GM18867 (cell line): Measurements from ENCODE around the gene ADAMTS12.

ENCODE experiments used
- ATAC-seq: cut with Tn5 transposase; IDR thresholded peaks from one replicate; pipeline ENCODE4 v1.9.1; 2021; ENCODE audit warnings: mild to moderate bottlenecking, moderate library complexity; ENCODE audit not compliant: unreplicated experiment

The ADAMTS12 gene

GRCh38 chr5:33611877-33612276, 279.9 kb downstream of the ADAMTS12 start:
- ATAC-seq = no peak

DNA sequence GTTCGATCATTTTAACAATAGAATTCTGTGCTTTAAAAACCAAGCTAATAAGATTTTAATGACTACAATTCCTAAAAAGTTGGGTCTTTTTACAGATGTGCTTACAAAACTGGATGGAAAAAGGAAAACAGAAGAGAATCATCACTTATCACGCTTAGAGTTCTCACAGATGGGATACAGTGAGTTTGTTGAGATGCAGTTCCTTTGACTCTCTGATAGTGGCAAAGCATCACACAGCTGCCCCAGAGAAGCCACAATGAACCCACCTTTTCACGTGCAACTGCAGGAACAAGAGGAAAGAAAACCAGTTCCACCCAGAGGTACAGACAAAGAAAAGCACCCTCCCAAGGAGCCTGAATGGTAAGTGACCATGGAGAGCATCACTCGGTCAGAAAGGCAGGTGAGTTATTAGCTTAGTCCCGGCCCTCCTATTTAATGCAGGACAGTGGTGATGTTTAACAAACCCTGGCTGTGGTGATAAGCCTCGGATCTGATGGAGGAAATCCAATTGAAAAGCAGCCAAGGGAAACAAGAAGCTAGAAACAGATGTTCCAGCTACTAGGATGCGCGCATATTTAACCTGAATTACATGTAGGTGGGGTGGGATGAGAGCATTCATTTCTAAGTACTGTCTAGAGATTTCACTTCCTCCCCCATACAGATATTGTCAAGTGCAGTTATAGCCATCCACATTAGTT, 283.3 kb downstream of the ADAMTS12 start:
- no peak for ATAC-seq

DNA sequence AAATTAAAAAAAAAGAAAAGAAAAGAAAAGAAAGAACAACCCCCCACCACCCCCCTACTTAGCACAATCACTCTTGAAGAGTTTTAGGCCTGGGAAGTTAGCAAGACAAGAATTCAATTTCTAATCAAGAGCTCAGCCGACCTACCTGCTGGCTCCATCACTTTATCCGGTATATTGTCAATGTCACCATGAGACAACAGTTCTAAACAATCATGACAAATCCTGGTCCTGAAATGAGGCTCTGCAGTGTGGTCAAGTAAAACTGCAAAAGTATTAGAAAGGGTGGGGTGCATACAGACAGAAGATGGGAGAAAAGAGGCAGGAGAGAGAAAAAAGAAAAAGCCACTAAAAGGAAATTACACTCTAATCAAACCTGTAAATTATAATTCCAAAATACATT, 287.3 kb downstream of the ADAMTS12 start:
- ATAC-seq = no peak

DNA sequence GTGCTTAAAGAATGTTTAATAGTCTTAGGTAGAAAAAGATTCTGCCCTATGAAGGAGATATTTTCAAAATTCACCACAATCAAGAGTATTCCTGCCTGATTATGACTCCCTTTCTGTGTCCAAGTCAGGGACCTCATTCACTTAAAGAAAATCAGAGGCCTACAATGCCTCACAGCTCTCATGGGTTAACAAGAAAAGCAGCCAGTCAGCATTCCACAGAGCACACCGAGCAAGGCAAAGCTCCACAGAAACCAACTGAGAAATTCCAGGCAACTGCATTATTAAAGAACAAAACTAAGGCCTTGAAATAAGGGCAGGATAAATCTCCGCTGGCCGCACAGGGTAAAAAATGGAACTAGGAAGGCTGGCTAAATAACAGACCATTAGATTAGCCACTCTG, 289.9 kb downstream of the ADAMTS12 start:
- no peak for ATAC-seq

DNA sequence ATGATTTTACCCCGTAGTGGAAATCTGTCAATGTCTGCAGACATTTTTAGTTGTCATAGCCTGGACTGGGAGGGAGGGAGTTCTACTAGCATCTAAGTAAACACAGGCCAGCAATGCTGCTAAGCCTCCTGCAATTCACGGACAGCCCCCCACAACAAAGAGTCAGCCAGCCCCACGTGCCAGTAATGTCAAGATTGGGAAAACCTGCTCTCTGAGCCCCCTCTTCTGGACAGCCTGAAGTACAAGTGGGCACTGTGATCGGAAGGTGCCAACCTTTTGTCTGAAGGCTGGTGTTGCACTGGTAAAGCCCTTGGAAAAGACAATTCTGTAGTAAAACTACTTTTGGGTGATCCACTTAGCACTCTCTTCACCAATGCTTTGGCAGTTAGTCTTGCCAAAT, 296.5 kb downstream of the ADAMTS12 start:
- ATAC-seq = no peak

DNA sequence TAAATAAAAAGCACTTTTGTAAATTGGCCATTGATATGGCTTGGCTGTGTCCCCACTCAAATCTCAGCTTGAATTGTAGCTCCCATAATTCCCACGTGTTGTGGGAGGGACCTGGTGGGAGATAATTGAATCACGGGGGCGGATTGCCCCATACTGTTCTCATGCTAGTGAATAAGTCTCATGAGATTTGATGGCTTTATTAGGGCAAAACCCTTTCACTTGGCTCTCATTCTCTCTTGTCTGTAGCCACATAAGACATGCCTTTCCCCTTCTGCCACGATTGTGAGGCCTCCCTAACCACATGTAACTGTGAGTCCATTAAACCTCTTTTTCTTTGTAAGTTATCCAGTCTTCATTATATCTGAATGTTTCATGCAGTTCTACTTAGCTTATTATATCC, 297.8 kb downstream of the ADAMTS12 start:
- ATAC-seq = no peak

- ATAC-seq = no peak
These were observed 299.5 kb downstream of the ADAMTS12 start for GRCh38 chr5:33592245-33592644.

DNA sequence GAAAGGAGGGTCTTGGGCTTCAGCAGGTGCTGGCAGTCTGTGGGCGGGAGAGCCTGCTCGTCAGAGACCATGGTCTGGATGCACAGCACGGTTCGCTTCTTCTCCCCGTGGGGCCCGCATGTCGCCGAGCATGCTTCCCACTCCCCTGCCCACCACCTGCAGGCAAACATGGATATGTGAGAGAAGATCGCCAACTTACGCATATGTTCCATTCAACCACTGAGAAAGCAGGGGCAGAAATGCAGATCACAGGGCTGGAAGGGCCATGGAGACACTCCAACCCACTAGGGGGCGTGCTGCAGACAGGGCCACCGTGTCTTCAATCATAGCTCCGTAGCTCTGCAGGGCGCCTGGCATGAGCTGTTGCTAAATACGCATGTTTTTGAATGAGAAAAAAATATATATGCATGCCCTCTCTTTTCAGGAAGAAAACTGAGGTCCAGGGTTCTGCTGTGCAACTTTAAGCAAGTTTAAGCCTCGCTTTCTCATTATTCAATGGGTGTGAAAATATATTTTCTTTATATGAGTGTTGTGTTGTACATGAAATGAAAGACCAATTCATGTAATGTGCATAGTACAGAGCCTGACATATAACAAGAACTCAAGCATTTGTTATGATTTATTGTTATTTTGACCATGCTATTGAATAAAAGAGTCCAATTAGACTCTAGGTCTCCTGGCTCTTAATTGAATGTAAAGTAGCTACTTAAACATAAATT, 303.0 kb downstream of the ADAMTS12 start:
- peak; percentile 97 for ATAC-seq

GRCh38 chr5:33583332-33583731, 308.5 kb downstream of the ADAMTS12 start:
- ATAC-seq = no peak

DNA sequence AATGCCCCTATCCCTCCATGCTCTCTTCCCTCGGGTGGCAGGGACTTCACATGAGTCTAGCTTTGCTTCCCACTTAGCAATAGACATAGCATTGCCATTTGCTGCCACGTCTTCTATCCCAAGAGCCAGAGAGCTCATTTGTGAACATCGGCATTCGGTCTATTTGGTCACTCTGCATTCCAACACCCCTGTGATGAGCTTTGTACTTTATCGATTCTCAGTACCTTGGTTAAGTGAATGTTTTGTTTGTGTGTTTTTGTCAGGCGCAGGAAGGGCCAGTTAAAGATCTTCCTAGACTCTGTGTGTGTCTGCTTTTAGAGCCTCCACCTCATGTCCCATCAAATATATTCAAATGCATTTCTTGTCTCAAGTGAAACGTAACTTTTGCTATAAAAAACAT, 309.4 kb downstream of the ADAMTS12 start:
- no peak for ATAC-seq

DNA sequence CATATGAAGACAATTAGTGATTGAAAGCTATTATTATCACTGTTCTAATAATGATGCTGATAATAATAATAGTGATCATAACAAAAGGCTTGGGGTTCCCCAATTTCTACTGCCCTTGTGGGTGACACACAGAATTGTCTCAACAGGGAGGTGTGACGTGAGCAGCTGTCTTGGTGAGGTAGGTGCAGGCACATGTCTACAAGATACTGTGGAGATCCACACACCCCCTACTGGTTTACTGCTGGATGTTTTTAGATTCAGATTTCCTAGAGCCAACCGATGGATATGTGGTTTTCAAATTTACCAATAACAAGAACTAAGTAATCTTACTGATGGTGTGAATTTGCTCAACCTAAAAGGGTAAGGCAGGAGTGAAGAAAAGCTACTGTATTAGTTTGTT, 312.0 kb downstream of the ADAMTS12 start:
- no peak for ATAC-seq

DNA sequence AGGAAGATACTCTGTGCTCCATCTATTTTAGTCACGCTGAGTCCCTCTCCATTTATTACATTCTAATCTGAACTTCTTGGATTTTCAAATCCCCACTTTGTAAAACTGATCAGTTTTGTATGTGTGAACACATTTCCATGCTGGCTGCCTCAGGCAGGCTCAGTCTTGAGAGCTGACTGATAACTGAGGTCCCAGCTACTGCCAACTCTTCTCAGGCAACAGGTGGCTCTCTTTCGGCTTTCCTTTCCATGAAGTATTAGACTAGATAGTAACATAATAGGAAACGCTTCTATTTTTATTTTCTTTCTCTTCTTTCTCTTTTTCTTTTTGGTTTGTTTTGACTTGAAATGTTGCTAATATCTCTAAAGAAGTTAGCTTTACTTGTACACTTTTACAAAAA, 312.6 kb downstream of the ADAMTS12 start:
- ATAC-seq = no peak

GRCh38 chr5:33576726-33577590, 314.8 kb downstream of the ADAMTS12 start:
- ATAC-seq = no peak

- no peak for ATAC-seq
These were observed 326.5 kb downstream of the ADAMTS12 start for GRCh38 chr5:33565324-33565723.

- no peak for ATAC-seq
These were observed 327.5 kb downstream of the ADAMTS12 start for GRCh38 chr5:33563983-33564908.

GRCh38 chr5:33563530-33563929, 328.3 kb downstream of the ADAMTS12 start:
- ATAC-seq = no peak

DNA sequence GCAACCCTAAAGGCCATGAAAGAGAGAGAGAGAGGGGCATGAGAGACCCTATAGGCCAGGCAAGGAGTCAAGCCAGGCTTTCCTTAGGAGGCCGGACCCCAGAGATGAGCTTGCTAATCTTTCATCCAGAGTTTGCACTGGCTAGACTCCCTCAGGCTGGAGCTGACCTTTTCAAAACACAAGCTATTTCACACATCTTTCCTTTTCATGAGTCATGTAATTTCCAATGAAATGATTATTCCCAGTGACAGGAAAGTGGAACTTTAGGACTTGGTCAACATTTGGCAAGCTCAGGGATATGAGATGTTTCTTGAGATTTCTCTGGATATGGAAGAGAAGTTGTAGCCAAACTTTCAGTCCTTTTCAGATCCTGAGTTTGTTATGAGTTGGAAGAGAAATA, 333.3 kb downstream of the ADAMTS12 start:
- no peak for ATAC-seq

DNA sequence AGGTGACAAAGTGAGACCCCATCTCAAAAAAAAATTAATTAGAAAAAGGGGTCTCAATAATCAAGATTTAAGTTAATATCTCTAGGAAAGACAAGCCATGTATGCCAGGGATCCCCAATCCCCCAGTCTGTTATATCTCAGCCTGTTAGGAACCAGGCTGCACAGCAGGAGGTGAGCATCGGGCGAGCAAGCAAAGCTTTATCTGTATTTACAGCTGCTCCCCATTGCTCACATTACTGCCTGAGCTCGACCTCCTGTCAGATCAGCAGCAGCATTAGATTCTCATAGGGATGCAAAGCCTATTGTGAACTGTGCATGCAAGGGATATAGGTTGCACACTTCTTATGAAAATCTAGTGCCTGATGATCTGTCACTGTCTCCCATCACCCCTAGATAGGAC, 334.2 kb downstream of the ADAMTS12 start:
- no peak for ATAC-seq

DNA sequence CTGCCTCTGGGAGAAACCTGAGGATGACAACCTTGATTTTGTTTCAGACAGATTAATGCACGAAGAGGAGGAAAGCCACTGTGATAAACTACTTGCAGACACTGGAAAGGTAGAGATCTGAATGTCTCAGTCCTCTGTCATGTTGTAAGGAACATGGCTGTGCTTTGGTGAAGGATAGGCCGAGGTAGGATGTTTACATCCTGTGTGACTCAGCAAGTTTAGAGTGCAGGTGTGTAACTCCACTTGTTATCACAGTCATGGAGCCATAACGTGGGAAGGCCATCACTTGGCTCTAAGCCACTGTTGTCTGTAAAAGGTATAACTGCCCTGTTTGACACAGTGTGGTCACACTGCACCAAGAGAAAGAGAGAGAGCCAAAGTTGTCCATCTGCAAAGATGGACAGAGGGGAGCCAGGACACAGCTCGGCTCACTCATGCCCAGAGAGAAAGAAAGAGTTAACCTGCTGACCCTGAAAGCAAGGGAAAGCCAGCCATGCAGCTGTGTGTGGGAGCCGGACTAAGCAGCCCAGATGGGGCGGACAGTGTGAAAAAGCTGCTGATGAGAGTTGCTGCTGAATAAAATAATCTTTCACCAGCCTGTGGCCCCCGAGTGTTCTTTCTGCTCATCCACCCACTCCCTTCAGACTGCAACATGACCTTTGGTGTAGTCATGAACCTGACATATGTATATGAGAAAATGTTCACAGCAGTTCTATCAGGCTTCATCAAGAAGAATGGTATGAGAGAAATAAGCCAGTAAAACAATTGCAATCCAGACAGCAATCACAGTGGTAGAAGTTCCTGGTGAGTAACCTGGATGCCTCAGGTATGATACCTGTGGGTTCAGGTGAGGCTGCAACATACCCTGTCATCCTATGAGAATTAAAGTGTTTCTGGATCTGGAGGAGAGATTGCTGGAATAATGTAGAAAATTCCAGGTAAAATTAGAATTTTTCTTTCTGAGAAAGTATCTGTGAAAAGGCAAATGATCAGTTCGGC, 335.2 kb downstream of the ADAMTS12 start:
- no peak for ATAC-seq
